ENCODE data around the gene BCAS3. TPM values are rescaled to one million over a fixed set of nuclear protein-coding genes. Genes with fewer than 3 reads are reported as not detected.
"Not testable (repeated sequence)": the region's sequence is repeated elsewhere in the genome, so short reads cannot be mapped to it uniquely, and the experiment has no call there.

Gene BCAS3
- total and polyA plus RNA-seq, 4 experiments from 2014 or later = 27.0 to 45.2 (median 41.2) TPM

- H3K9me3 ChIP-seq (ENCODE audit: control insufficient read depth in 1 of 2, low read length in 2 of 2) = no peaks in the 10 kb centered on the region
- POLR2A ChIA-PET (ENCODE audit: partially characterized antibody) = no interaction called here
- CTCF ChIA-PET (ENCODE audit: partially characterized antibody) = no interaction called here
- H3K27ac ChIP-seq (ENCODE audit: low read depth, low read length) = no peak overlapping the region
- Mint-ChIP-seq H3K4me3 (no peak overlapping the region), H3K9me3 (no peaks in the 10 kb centered on the region), H3K27ac (peak overlapping the region in 2 of 7 donors; percentile 5 to 50), H3K36me3 (peaks cover 0 to 4% of the 10 kb centered on the region in 2 donors), H3K4me1 (peaks cover 0 to 4% (median 0%) of the 10 kb centered on the region in 4 donors), H3K27me3 (no peaks in the 10 kb centered on the region)
- no peaks in the 10 kb centered on the region for H3K36me3 ChIP-seq (ENCODE audit: insufficient read depth, low read length)
- no peak overlapping the region for H3K4me3 ChIP-seq (ENCODE audit: low read length in 2 of 2)
- intact Hi-C loops (cut with micrococcal nuclease) = no loop called here
- H3K4me1 ChIP-seq (ENCODE audit: insufficient read depth, low read length) = peaks cover 3% of the 10 kb centered on the region
- no peaks in the 10 kb centered on the region for H3K27me3 ChIP-seq (ENCODE audit: insufficient read depth, low read length)
- DNase-seq = no peak
Measured at GRCh38 chr17:61239953-61240352, 562.3 kb downstream of the BCAS3 start.

- Mint-ChIP-seq H3K27me3 (no peaks in the 10 kb centered on the region), H3K4me1 (peaks cover 0 to 4% (median 0%) of the 10 kb centered on the region in 4 donors), H3K4me3 (no peak overlapping the region), H3K36me3 (peaks cover 0 to 4% of the 10 kb centered on the region in 2 donors), H3K27ac (no peak overlapping the region), H3K9me3 (no peaks in the 10 kb centered on the region)
- H3K9me3 ChIP-seq (ENCODE audit: control insufficient read depth in 1 of 2, low read length in 2 of 2) = no peaks in the 10 kb centered on the region
- no peaks in the 10 kb centered on the region for H3K27me3 ChIP-seq (ENCODE audit: insufficient read depth, low read length)
- CTCF ChIA-PET (ENCODE audit: partially characterized antibody) = interaction anchor here (0.5 kb wide), 1 partner anchor 9 kb away, joined by 4 read pairs; no protein-coding TSS in a partner anchor
- peaks cover 3% of the 10 kb centered on the region for H3K4me1 ChIP-seq (ENCODE audit: insufficient read depth, low read length)
- no peak overlapping the region for H3K4me3 ChIP-seq (ENCODE audit: low read length in 2 of 2)
- intact Hi-C loops (cut with micrococcal nuclease) = no loop called here
- POLR2A ChIA-PET (ENCODE audit: partially characterized antibody) = no interaction called here
- DNase-seq = no peak
- H3K27ac ChIP-seq (ENCODE audit: low read depth, low read length) = no peak overlapping the region
- no peaks in the 10 kb centered on the region for H3K36me3 ChIP-seq (ENCODE audit: insufficient read depth, low read length)
Measured at GRCh38 chr17:61240851-61241468, 563.3 kb downstream of the BCAS3 start.

- intact Hi-C loops (cut with micrococcal nuclease); POLR2A ChIA-PET (ENCODE audit: partially characterized antibody); H3K27ac ChIP-seq (ENCODE audit: low read depth, low read length); H3K36me3 ChIP-seq (ENCODE audit: insufficient read depth, low read length); H3K4me3 Mint-ChIP-seq; H3K9me3 ChIP-seq (ENCODE audit: control insufficient read depth in 1 of 2, low read length in 2 of 2); DNase-seq; H3K36me3 Mint-ChIP-seq; H3K27me3 Mint-ChIP-seq; H3K4me1 Mint-ChIP-seq; H3K27me3 ChIP-seq (ENCODE audit: insufficient read depth, low read length); H3K9me3 Mint-ChIP-seq; H3K4me1 ChIP-seq (ENCODE audit: insufficient read depth, low read length); H3K4me3 ChIP-seq (ENCODE audit: low read length in 2 of 2): not testable (repeated sequence)
- peak overlapping the region in 1 of 7 donors; percentile 24 for H3K27ac Mint-ChIP-seq
- CTCF ChIA-PET (ENCODE audit: partially characterized antibody) = interaction anchor here (0.7 kb wide), 1 partner anchor 20 kb away, joined by 3 read pairs; no protein-coding TSS in a partner anchor
Measured at GRCh38 chr17:61244988-61245387, 567.3 kb downstream of the BCAS3 start.

GRCh38 chr17:61245706-61246135 lies 568.1 kb downstream of the BCAS3 start:
- no peaks in the 10 kb centered on the region for H3K9me3 ChIP-seq (ENCODE audit: control insufficient read depth in 1 of 2, low read length in 2 of 2)
- POLR2A ChIA-PET (ENCODE audit: partially characterized antibody) = interaction anchor here (0.9 kb wide), 1 partner anchor 23 kb away, joined by 3 read pairs; no protein-coding TSS in a partner anchor
- H3K4me3 Mint-ChIP-seq = no peak overlapping the region

GRCh38 chr17:61247439-61247838 lies 569.8 kb downstream of the BCAS3 start:
- Histone ChIP-seq H3K4me1 (ENCODE audit: insufficient read depth, low read length) (no peaks in the 10 kb centered on the region), H3K27ac (ENCODE audit: low read depth, low read length) (no peak overlapping the region), H3K9me3 (ENCODE audit: control insufficient read depth in 1 of 2, low read length in 2 of 2) (no peaks in the 10 kb centered on the region), H3K36me3 (ENCODE audit: insufficient read depth, low read length) (no peaks in the 10 kb centered on the region), H3K4me3 (ENCODE audit: low read length in 2 of 2) (no peak overlapping the region), H3K27me3 (ENCODE audit: insufficient read depth, low read length) (no peaks in the 10 kb centered on the region)
- Mint-ChIP-seq H3K4me1 (peaks cover 0 to 2% (median 0%) of the 10 kb centered on the region in 4 donors), H3K4me3 (no peak overlapping the region), H3K36me3 (no peaks in the 10 kb centered on the region), H3K9me3 (no peaks in the 10 kb centered on the region), H3K27ac (no peak overlapping the region), H3K27me3 (no peaks in the 10 kb centered on the region)
- intact Hi-C loops (cut with micrococcal nuclease) = no loop called here
- ChIA-PET CTCF (ENCODE audit: partially characterized antibody) (no interaction called here), POLR2A (ENCODE audit: partially characterized antibody) (no interaction called here)
- no peak for DNase-seq

More at GRCh38 chr17:61245706-61246135, 568.1 kb downstream of the BCAS3 start:
- Histone ChIP-seq H3K27me3 (ENCODE audit: insufficient read depth, low read length) (no peaks in the 10 kb centered on the region), H3K4me3 (ENCODE audit: low read length in 2 of 2) (no peak overlapping the region), H3K27ac (ENCODE audit: low read depth, low read length) (no peak overlapping the region), H3K4me1 (ENCODE audit: insufficient read depth, low read length) (peaks cover 3% of the 10 kb centered on the region), H3K36me3 (ENCODE audit: insufficient read depth, low read length) (no peaks in the 10 kb centered on the region)
- intact Hi-C loops (cut with micrococcal nuclease) = no loop called here
- Mint-ChIP-seq H3K4me1 (peaks cover 0 to under 1% (median 0%) of the 10 kb centered on the region in 4 donors), H3K27me3 (no peaks in the 10 kb centered on the region), H3K36me3 (no peaks in the 10 kb centered on the region), H3K27ac (no peak overlapping the region), H3K9me3 (no peaks in the 10 kb centered on the region)
- CTCF ChIA-PET (ENCODE audit: partially characterized antibody) = interaction anchor here (0.7 kb wide), 1 partner anchor 21 kb away, joined by 3 read pairs; no protein-coding TSS in a partner anchor
- no peak for DNase-seq

- Histone ChIP-seq H3K4me3 (ENCODE audit: low read length in 2 of 2) (no peak overlapping the region), H3K9me3 (ENCODE audit: control insufficient read depth in 1 of 2, low read length in 2 of 2) (no peaks in the 10 kb centered on the region), H3K36me3 (ENCODE audit: insufficient read depth, low read length) (no peaks in the 10 kb centered on the region), H3K4me1 (ENCODE audit: insufficient read depth, low read length) (no peaks in the 10 kb centered on the region), H3K27me3 (ENCODE audit: insufficient read depth, low read length) (no peaks in the 10 kb centered on the region), H3K27ac (ENCODE audit: low read depth, low read length) (no peak overlapping the region)
- Mint-ChIP-seq H3K4me3 (no peak overlapping the region), H3K9me3 (no peaks in the 10 kb centered on the region), H3K4me1 (peaks cover 0 to 2% (median 0%) of the 10 kb centered on the region in 4 donors), H3K27ac (no peak overlapping the region), H3K27me3 (no peaks in the 10 kb centered on the region), H3K36me3 (no peaks in the 10 kb centered on the region)
- ChIA-PET CTCF (ENCODE audit: partially characterized antibody) (no interaction called here), POLR2A (ENCODE audit: partially characterized antibody) (no interaction called here)
- intact Hi-C loops (cut with micrococcal nuclease) = no loop called here
- DNase-seq = no peak
Measured at GRCh38 chr17:61248399-61248798, 570.7 kb downstream of the BCAS3 start.

GRCh38 chr17:61249649-61250299 lies 572.1 kb downstream of the BCAS3 start:
- DNase-seq = no peak
- Mint-ChIP-seq H3K9me3 (no peaks in the 10 kb centered on the region), H3K4me1 (peaks cover 0 to 6% (median 0%) of the 10 kb centered on the region in 4 donors), H3K27ac (no peak overlapping the region), H3K36me3 (no peaks in the 10 kb centered on the region), H3K27me3 (no peaks in the 10 kb centered on the region), H3K4me3 (no peak overlapping the region)
- Histone ChIP-seq H3K9me3 (ENCODE audit: control insufficient read depth in 1 of 2, low read length in 2 of 2) (no peaks in the 10 kb centered on the region), H3K36me3 (ENCODE audit: insufficient read depth, low read length) (no peaks in the 10 kb centered on the region), H3K4me3 (ENCODE audit: low read length in 2 of 2) (no peak overlapping the region), H3K4me1 (ENCODE audit: insufficient read depth, low read length) (no peaks in the 10 kb centered on the region), H3K27ac (ENCODE audit: low read depth, low read length) (no peak overlapping the region), H3K27me3 (ENCODE audit: insufficient read depth, low read length) (no peaks in the 10 kb centered on the region)
- ChIA-PET POLR2A (ENCODE audit: partially characterized antibody) (no interaction called here), CTCF (ENCODE audit: partially characterized antibody) (interaction anchor here (0.6 kb wide), 1 partner anchor 543 kb away, joined by 3 read pairs; no protein-coding TSS in a partner anchor)
- intact Hi-C loops (cut with micrococcal nuclease) = no loop called here
